Right atrium auricular region (tissue), 2 donors: ENCODE data around the gene CTNND2. TPM values are rescaled to one million over a fixed set of nuclear protein-coding genes. Genes with fewer than 3 reads are reported as not detected.

Source experiments
- DNase-seq: peaks from one replicate; pipeline ENCODE4 v3.0.0-alpha.2; 2019; ENCODE audit warnings: low spot score
- H3K27ac ChIP-seq, 2 donors: fragments of 200-600 bp; sonication (generic); 1 replicate in 1 of 2; 2 replicates in 1 of 2; pipeline ENCODE4 v1.5.1; 2016 to 2019
- H3K27me3 ChIP-seq, 2 donors: fragments of 200-600 bp; sonication (generic); one replicate each; pipeline versions ENCODE4 v1.5.1 to v1.6.0; 2017 to 2019
- H3K36me3 ChIP-seq: fragments of 200-600 bp; sonication (generic); one replicate; pipeline ENCODE4 v1.5.1; 2016
- H3K4me1 ChIP-seq, 2 donors: fragments of 200-600 bp; sonication (generic); one replicate each; pipeline versions ENCODE4 v1.5.1 to v1.6.0; 2017 to 2019
- H3K4me3 ChIP-seq, 2 donors: fragments of 200-600 bp; sonication (generic); 1 replicate in 1 of 2; 2 replicates in 1 of 2; pipeline ENCODE4 v1.5.1; 2017 to 2019; ENCODE audit warnings: mild to moderate bottlenecking in 1 of 2, moderate library complexity in 1 of 2
- H3K9me3 ChIP-seq, 2 donors: fragments of 200-600 bp; sonication (generic); one replicate each; pipeline ENCODE4 v1.5.1; 2019
- total RNA-seq, 2 donors: library from RNA; depleted of rRNA; stranded (reverse); fragments of >200 nt; gene quantifications; one replicate each; pipeline ENCODE4 v1.1.0, GENCODE V29; 2016
- TF ChIP-seq, protein P1 (sequence below), 2 donors: fragments of 200-600 bp; sonication (generic); IDR thresholded peaks; one replicate each; pipeline ENCODE4 v1.5.1; 2019; ENCODE audit warnings: antibody characterized with exemption in 2 of 2

CTNND2 gene
- total RNA-seq, 2 donors from 2014 or later = 8.6 to 9.0 TPM

DNA sequence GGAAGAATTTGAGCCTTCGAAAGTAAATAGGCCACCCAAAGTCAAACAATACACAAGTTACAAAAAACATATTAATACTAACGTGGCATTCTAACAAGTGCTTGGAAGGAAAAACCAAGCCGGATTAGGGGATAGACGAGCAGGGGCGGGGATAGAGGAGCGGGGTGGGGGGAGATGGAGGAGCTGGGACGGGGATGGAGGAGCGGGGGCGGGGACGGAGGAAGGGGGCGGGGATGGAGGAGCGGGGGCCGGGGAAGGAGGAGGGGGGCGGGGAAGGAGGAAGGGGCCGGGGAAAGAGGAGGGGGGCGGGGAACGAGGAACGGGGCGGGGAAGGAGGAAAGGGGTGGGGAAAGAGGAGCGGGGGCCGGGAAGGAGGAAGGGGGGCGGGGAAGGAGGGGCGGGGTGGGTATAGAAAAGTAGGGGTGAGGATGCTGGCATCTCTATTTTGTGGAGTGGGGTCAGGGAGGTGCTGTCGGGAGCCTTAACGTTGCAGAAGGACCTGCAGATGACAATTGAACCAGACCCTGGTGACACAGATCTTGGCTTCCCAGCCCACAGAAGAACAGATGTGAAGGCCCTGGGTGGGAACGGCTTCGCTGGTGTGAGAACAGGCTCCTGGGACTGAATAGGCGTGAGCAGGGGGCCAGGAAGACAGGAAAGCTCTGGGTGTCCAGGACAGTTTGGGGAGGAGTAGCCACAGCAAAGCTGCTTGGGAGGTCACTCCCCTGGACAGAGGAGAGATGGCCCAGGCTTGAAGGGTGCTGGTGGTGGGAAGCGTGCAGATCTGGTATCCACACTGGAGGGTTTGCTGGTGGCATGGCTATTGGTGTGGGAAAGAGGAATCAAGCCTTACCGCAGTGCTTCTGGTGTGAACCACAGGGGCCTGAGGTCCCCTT lies 909.9 kb downstream of the CTNND2 start:
- H3K27me3 ChIP-seq = no peaks in the 10 kb centered on the region
- TF ChIP-seq, protein P1, sequence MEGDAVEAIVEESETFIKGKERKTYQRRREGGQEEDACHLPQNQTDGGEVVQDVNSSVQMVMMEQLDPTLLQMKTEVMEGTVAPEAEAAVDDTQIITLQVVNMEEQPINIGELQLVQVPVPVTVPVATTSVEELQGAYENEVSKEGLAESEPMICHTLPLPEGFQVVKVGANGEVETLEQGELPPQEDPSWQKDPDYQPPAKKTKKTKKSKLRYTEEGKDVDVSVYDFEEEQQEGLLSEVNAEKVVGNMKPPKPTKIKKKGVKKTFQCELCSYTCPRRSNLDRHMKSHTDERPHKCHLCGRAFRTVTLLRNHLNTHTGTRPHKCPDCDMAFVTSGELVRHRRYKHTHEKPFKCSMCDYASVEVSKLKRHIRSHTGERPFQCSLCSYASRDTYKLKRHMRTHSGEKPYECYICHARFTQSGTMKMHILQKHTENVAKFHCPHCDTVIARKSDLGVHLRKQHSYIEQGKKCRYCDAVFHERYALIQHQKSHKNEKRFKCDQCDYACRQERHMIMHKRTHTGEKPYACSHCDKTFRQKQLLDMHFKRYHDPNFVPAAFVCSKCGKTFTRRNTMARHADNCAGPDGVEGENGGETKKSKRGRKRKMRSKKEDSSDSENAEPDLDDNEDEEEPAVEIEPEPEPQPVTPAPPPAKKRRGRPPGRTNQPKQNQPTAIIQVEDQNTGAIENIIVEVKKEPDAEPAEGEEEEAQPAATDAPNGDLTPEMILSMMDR (IDR thresholded peaks at IDR 0.05) = no peak
- no peaks in the 10 kb centered on the region for H3K9me3 ChIP-seq
- H3K4me3 ChIP-seq = no peak overlapping the region
- peaks cover 0 to 4% of the 10 kb centered on the region in 2 donors for H3K4me1 ChIP-seq
- no peaks in the 10 kb centered on the region for H3K36me3 ChIP-seq
- no peak for DNase-seq
- H3K27ac ChIP-seq = no peak overlapping the region

DNA sequence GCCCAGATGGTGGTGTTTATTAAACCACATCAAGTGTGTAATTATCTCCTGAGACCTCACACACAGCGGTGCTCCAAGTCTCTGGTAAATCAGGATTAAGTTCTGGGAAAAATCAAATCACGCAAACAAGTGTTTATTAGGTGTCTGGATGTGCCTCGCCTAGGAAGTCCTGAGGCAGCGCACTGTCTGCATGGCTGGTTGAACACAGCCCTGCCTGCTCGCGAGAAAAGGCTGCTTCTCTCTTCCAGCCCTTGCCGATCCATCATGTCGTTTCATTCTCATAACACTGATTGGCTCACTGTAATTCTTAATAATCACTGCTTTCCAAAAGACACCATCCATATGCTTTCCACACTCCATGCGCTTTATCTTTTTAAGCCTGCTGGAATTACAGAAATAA lies 913.6 kb downstream of the CTNND2 start:
- Histone ChIP-seq H3K27ac (peak overlapping the region; percentile 39 to 57), H3K4me3 (no peak overlapping the region), H3K9me3 (no peaks in the 10 kb centered on the region), H3K27me3 (no peaks in the 10 kb centered on the region), H3K4me1 (peaks cover 0 to 29% of the 10 kb centered on the region in 2 donors), H3K36me3 (no peaks in the 10 kb centered on the region)
- no peak for DNase-seq
- TF ChIP-seq, protein P1 (IDR thresholded peaks at IDR 0.05) = no peak

DNA sequence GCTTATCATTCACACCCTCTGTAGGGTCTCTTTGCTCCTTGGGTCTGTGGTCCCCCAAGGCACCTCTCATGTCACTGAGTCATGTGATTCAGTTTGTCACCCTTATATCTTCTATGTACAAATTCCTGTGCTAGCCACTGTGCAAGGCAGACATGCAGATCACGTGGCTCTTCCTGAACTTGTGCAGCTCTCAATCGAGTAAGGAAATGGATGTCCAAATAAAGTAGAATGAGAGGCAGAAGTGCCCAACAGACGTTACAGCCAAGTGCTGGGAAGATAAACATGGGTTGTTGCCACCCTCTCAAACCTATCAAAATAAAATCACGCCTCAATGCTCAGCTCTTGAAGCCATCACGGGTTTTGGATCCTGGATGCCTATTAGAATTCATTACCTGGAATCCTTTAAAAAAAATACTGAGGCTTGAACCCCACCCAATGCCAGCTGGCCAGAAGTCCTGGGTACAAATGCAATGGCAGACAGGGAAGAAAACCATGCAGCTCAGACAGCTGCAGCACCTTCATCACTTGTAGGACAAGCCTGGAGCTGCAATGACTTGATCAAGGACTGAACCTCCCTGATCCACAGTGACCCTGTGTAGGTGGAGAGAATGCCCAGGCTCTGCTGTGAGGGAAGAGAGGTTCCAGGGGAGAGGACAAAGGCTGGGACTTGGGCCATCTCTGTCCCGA lies 914.5 kb downstream of the CTNND2 start:
- H3K27me3 ChIP-seq = no peaks in the 10 kb centered on the region
- H3K9me3 ChIP-seq = no peaks in the 10 kb centered on the region
- no peaks in the 10 kb centered on the region for H3K36me3 ChIP-seq
- H3K4me1 ChIP-seq = peaks cover 0 to 29% of the 10 kb centered on the region in 2 donors
- TF ChIP-seq, protein P1 (IDR thresholded peaks at IDR 0.05) = no peak
- peak overlapping the region; percentile 57 for H3K27ac ChIP-seq
- DNase-seq = no peak
- no peak overlapping the region for H3K4me3 ChIP-seq

DNA sequence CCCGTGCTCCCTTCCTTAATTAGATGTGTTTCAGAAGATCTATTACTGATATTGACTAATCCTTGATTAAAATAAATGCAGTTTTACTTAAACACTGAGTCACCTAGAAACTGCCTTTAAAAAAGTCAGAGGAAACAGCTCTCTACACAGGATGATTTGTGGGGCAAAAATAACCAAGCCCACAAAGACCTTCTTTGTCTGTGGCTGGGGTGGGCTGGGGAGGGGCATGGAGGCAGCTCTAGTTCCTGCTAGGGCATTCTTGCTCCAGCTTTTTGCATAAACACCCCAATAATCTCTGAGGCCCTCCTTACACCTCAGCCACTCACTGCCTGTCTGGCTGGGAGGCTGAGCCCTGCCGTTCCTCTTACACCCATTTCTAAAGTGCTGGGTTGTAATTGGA lies 915.6 kb downstream of the CTNND2 start:
- TF ChIP-seq, protein P1 (IDR thresholded peaks at IDR 0.05) = no peak
- peak overlapping the region; percentile 57 for H3K27ac ChIP-seq

DNA sequence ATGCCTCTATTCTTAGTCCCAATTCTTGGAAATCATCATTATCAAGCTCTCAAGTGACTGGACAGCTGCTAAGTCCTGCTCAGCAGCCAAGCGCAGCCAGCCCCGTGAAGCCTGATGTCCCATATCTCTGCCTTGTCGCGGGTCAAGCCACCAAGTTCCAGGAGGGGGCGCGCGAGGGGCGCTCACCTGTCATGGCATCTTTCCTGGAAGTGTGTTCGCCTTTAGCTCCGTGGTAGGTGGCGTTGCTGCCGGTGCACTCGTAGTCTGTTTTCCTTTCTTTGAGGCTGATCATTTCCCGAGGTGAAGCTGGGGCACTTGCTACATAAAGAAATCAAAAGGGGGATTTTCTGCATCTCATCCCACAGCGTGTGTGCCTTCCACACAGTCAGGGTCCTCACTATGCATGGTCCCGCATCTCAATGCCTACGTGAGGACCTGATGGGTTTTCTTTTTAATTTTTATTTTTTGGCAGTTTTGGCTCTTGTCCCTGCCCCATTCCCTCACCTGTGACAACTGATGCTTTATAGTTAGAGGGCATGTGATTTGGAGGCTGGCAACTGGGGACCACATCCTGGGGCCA lies 916.2 kb downstream of the CTNND2 start:
- TF ChIP-seq, protein P1 (IDR thresholded peaks at IDR 0.05) = peak; percentile 65 to 81
- Histone ChIP-seq H3K36me3 (no peaks in the 10 kb centered on the region), H3K27ac (peak overlapping the region; percentile 57 to 61), H3K4me3 (no peak overlapping the region), H3K9me3 (no peaks in the 10 kb centered on the region), H3K4me1 (peaks cover 0 to 29% of the 10 kb centered on the region in 2 donors), H3K27me3 (no peaks in the 10 kb centered on the region)
- DNase-seq = peak; percentile 71

More for the DNA sequence above, 915.6 kb downstream of the CTNND2 start:
- no peaks in the 10 kb centered on the region for H3K9me3 ChIP-seq
- DNase-seq = no peak
- no peaks in the 10 kb centered on the region for H3K36me3 ChIP-seq
- H3K4me3 ChIP-seq = no peak overlapping the region
- no peaks in the 10 kb centered on the region for H3K27me3 ChIP-seq
- peaks cover 0 to 29% of the 10 kb centered on the region in 2 donors for H3K4me1 ChIP-seq
